AG09309 (cell line): ENCODE results near the gene CHID1.

Experiments
- DNase-seq: peaks from one replicate; pipeline ENCODE4 v3.0.0-alpha.2; 2010; ENCODE audit warnings: low read depth
- H3K4me3 ChIP-seq: 2 replicates; pipeline ENCODE4 v1.5.1; 2011; ENCODE audit warnings: mild to moderate bottlenecking, low read depth, low read length, moderate library complexity; ENCODE audit not compliant: control insufficient read depth
- CTCF ChIP-seq: IDR thresholded peaks from 2 replicates; pipeline ENCODE4 v1.5.1; 2011; ENCODE audit warnings: mild to moderate bottlenecking, low read depth, low read length, inconsistent platforms; ENCODE audit not compliant: insufficient read depth, control insufficient read depth; ENCODE audit errors: missing control alignments

Gene CHID1

GRCh38 chr11:911031-911889 is 650 bp upstream of the CHID1 start:
- no peak for DNase-seq
- H3K4me3 ChIP-seq: peak overlapping the region; percentile 96
- TF ChIP-seq CTCF: no peak

- TF ChIP-seq CTCF: no peak
- H3K4me3 ChIP-seq: peak overlapping the region; percentile 96
- no peak for DNase-seq
These were observed 494 bp downstream of the CHID1 start for GRCh38 chr11:910044-910588.

- no peak overlapping the region; the same call in 1 of the 2 replicates for H3K4me3 ChIP-seq
- no peak for TF ChIP-seq CTCF
- no peak for DNase-seq
These were observed 1.2 kb downstream of the CHID1 start for GRCh38 chr11:909406-909805.

- TF ChIP-seq CTCF: no peak
- no peak for DNase-seq
- no peak overlapping the region for H3K4me3 ChIP-seq
These were observed 2.3 kb downstream of the CHID1 start for GRCh38 chr11:908273-908672.

GRCh38 chr11:907668-908067 is 2.9 kb downstream of the CHID1 start:
- TF ChIP-seq CTCF: no peak
- no peak overlapping the region for H3K4me3 ChIP-seq
- no peak for DNase-seq

GRCh38 chr11:905952-906351 is 4.7 kb downstream of the CHID1 start:
- no peak for TF ChIP-seq CTCF
- DNase-seq: no peak
- no peak overlapping the region for H3K4me3 ChIP-seq
